ENCODE results near the gene FCHSD2.
"Not testable (repeated sequence)": the region's sequence is repeated elsewhere in the genome, so short reads cannot be mapped to it uniquely, and the experiment has no call there.

The FCHSD2 gene

DNA sequence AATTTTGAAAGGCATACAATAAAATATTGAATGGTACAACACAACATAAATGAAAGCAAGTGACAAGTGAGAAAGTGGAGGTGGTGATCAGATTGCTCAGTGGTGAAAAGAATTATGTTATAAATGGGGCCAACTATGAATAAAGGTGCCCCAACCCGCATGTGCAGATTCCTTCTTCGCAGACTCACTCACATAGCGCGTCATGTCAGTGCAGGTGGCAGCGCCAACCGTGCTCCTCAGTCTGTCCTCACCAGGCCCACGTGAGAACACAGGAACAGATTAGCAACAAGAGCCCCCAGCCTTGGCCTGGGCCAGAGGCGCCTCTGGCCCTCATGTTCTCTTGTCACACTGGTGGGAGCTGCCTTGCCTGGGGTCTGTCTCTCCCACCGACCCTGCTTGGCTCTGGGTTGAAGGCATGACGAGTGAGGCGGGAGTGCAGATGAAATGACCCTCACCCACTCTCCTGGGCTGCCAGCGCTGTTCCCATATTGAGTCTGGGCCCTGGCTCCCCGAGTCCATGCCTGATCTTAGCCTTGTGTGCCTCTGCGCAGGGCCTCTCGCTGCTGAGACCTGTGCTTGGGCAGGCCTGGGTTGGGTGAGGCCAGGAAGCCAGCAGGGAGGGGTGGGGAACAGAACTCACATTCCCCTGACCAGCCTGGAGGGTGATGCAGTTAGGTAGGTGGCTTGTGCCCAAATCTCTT, 321.5 kb downstream of the FCHSD2 start:
- DNase-seq (ENCODE audit: low read depth), result no peak

GRCh38 chr11:72818971-72819370, 323.1 kb downstream of the FCHSD2 start:
- no peak for DNase-seq (ENCODE audit: low read depth)

DNA sequence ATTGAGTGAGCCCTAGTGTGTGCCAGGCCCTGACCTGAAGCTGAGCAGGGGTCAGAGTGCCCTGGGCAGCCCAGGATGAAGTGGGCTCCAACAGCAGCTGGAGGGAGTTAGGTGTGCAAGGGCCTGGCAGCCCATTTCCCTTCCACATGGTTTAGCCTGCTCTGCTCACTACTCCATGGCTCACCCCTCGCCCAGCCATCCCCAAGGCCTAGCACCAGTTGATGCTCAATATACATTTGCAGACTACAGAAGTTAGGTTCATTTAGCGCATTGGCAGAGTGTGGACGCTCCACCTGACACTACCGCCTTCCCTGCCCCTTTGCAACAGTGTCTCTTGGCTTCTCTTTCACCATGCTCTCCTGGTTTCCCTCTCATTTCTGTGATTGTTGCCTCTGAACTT, 324.2 kb downstream of the FCHSD2 start:
- DNase-seq (ENCODE audit: low read depth), result no peak

DNA sequence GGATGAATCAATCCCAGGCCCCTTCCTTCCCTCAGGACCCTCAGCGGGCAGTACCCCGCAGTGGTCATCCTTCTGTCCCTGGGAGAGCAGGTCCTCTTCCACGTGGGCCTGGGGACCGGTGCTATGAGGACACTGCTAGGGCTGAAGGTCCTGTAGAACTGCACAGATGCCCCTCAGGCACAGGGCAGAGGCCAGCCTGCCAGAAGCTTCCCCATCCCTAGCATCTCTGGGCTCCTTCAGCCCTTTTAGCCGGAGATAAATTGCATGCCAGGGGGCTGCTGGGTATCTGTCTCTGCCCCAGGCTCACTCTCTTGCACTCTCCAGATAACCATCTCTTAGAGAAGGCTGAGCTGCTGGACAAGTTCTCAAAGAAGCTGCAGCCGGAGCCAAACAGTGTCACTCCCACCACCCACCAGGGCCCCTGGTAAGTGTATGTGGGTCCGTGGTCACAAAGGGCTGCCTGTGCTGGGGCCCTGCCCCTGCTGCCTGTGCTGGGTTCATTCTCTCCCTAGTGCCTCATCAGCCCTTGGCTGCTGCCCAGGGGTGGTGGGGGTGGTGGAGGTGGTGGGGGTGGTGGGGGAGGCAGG, 325.6 kb downstream of the FCHSD2 start:
- DNase-seq (ENCODE audit: low read depth), result no peak

DNA sequence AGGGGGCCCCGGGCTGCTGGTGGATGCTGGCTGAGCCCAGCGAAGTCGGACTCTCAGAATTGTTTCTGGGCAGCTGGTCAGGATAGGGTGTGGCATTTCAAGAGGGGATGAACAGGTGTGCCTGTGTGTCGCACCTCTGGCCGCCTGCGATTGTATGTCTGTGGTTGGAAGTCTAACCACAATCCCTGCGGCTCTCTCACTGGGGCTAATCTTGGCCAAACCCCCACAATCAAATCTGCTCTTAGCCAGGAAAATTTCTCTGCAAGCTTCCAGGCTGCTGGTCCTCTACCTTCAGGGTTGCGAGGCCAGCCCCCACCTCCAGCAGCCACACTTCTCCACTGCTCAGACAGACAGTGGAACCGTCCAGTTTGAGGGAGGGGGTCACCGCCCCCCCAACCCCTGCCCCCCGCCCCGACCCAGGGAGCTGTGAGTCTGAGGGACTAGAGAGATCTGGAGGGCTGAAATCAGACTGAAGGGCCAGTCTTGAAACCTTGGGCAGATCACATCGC, 327.0 kb downstream of the FCHSD2 start:
- DNase-seq (ENCODE audit: low read depth), result no peak

DNA sequence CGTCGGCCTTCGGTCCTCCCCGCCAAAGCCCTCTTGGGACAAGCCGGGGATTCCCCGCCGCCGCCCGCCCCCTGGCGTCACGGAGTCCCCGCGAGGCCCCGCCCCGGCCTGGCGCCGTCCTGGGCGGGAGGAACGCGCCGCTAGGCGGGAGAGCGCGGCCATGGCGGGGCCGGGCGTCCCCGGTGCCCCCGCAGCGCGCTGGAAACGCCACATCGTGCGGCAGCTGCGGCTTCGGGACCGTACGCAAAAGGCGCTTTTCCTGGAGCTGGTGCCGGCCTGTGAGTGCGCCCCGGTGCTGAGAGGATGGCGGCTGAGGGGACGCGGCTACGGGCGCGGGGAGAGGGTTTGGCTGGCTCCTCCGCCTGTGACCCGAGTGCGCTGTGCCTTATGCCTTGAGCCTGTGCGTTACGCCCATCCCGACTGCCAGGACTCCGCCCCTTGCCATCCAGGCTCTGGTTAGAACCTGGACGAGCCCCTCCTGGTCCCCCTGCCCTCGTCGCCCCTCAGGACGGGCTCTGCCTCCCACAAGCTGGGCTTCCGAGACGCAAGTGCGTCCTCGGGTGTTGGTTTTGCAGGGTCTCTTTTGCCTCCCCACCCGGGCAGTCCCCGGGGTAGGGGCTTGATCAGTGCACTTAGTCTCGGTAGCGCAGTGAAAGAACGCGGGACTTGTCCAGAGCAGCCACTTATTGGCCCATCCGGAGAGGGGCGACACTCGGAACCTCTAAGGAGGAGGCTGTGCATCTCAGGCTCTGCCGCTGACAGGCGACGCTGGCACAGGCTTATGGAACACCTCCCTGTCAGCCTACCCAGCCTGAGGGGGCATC, 327.6 kb downstream of the FCHSD2 start, which contains the start of gene ATG16L2:
Gene ATG16L2, plus strand, starts transcription at position 126 of the 824 bp plus-strand sequence. Its CDS starts 35 bp downstream, at position 161.
- peak; percentile 80 for DNase-seq (ENCODE audit: low read depth)

GRCh38 chr11:72813740-72814285, 328.3 kb downstream of the FCHSD2 start:
- no peak for DNase-seq (ENCODE audit: low read depth)

DNA sequence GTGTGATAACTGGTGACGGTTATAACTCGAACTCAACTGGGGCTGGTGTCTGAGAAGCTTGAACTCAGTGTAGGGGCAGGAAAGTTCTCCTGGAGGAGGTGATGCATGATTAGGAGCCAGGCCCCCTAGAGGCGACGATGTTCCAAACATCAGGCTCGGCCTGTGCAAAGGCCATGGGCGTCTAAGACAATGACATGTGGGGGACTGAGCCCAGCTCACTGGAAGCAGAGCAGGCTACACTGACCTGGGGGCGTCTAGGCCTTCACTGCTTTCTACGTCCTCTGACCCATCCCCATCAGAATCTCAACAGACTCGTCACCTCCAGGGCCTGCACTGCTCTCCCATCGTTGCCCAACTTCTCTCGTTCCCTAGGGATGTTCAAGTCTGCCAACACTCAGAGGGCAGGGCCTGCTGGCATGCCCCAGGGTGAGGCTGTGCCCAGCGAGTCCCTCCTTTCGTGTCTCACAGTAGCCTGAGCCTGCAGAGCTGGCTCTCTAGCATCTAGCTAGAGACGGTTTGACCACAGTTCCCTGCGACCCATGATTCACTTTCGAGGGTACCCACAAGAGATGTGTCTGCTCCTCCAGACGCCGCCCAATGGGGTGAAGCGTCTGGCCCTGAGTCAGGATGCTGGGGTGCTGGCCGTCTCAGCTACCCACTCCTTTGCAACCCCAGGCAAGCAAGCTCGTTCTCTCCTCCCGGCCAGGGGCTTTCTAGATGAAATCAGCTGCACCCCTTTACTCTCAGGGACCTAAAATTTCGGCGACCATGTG, 329.0 kb downstream of the FCHSD2 start:
- peak; percentile 66 for DNase-seq (ENCODE audit: low read depth)

GRCh38 chr11:72812604-72812966, 329.5 kb downstream of the FCHSD2 start:
- no peak for DNase-seq (ENCODE audit: low read depth)

DNA sequence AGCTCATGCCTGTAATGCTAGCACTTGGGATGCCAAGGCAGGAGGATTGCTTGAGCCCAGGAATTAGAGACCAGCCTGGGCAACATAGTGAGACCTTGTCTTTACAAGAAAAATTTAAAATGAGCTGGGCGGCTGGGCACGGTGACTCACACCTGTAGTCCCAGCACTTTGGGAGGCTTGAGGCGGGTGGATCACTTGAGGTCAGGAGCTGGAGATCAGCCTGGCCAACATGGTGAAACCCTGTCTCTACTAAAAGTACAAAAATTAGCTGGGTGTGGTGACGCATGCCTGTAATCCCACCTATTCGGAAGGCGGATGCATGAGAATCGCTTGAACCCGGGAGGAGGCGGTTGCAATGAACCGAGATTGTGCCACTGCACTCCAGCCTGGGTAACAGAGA, 330.4 kb downstream of the FCHSD2 start:
- DNase-seq (ENCODE audit: low read depth), result not testable (repeated sequence)

- no peak for DNase-seq (ENCODE audit: low read depth)
Observed at GRCh38 chr11:72808331-72808798, 333.8 kb downstream of the FCHSD2 start.

GRCh38 chr11:72807792-72808191, 334.3 kb downstream of the FCHSD2 start:
- DNase-seq (ENCODE audit: low read depth), result no peak

DNA sequence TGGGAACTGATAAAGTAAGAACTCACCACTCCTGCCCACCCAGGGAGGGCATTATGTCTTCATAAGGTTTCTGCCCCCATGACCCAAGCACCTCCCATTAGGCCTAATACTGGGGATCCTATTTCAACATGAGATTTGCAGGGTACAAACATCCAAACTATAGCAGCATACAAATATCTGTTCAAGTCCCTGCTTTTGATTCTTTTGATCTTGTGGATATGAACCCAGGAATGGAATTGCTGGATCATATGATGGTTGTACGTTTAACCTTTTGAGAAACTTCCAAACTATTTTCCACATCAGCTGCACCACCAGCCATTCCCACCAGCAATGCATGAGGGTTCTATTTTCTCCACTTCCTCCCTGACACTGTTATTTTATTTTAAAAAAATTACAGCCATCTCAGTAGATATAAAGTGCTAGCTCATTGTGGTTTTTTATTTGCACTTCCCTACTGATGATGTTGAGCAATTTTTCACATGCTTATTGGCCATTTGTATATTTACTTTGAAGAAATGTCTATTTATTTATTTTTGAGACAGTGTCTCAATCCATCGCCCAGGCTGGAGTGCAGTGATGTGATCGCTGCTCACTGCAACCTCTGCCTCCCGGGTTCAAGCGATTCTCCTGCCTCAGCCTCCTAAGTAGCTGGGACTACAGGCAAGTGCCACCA, 335.0 kb downstream of the FCHSD2 start:
- no peak for DNase-seq (ENCODE audit: low read depth)

DNA sequence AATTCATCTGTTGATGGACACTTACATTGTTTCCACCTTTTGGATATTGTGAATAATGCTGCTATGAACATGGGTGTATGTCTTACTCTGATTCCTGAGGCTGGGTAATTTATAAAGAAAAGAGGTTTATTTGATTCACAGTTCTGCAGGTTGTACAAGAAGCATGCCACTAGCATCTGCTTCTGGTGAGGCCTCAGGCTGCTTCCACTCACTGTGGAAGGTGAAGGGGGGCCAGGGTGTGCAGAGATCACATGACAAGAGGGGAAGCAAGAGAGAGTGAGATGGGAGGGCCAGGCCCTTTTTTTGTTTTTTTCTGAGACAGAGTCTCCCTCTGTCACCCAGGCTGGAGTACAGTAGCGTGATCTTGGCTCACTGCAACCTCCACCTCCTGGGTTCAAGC, 335.7 kb downstream of the FCHSD2 start:
- DNase-seq (ENCODE audit: low read depth), result not testable (repeated sequence)

- DNase-seq (ENCODE audit: low read depth), result no peak
Observed at GRCh38 chr11:72805216-72805615, 336.9 kb downstream of the FCHSD2 start.

DNA sequence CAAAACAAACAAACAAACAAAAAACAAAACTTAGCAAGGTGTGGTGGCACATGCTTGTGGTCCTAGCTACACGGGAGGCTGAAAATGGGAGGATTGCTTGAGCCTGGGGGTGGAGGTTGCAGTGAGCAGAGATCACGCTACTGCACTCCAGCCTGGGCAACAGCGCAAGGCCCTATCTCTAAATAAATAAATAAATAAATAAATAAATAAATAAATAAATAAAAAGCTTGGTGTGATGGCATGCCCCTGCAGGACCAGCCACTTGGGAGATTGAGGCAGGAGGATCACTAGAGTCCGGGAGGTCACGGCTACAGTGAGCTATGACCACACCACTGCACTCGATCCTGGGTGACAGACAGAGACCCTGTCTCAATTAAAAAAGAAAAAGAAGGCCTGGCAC, 339.3 kb downstream of the FCHSD2 start:
- DNase-seq (ENCODE audit: low read depth), result no peak

- no peak for DNase-seq (ENCODE audit: low read depth)
Observed at GRCh38 chr11:72799441-72799840, 342.7 kb downstream of the FCHSD2 start.

- no peak for DNase-seq (ENCODE audit: low read depth)
Observed at GRCh38 chr11:72798361-72798760, 343.8 kb downstream of the FCHSD2 start.

GRCh38 chr11:72793425-72794367, 348.4 kb downstream of the FCHSD2 start, which contains the start of gene STARD10:
STARD10 (minus strand) TSS chr11:72794047; CDS start chr11:72781181, 12,866 bp downstream.
- peak; percentile 95 for DNase-seq (ENCODE audit: low read depth)

- DNase-seq (ENCODE audit: low read depth), result no peak
Observed at GRCh38 chr11:72793076-72793424, 349.1 kb downstream of the FCHSD2 start.
